H9 (cell line): ENCODE measurements around the gene BACH1. TPM values are rescaled to one million over a fixed set of nuclear protein-coding genes. Genes with fewer than 3 reads are reported as not detected.

Source experiments
- DNase-seq: peaks from one replicate; pipeline ENCODE4 v3.0.0-alpha.2; 2017
- H2AFZ ChIP-seq: one replicate; pipeline ENCODE4 v1.6.1; 2013; ENCODE audit warnings: mild to moderate bottlenecking, low read length, control low read depth, moderate library complexity
- H2AK5ac ChIP-seq: 2 replicates; pipeline ENCODE4 v1.6.1; 2013; ENCODE audit warnings: low read length, control low read depth, mixed read lengths; ENCODE audit not compliant: insufficient read length
- H2BK120ac ChIP-seq: one replicate; pipeline ENCODE4 v1.6.1; 2013; ENCODE audit warnings: low read depth, mild to moderate bottlenecking, low read length, control low read depth, inconsistent platforms; ENCODE audit not compliant: poor library complexity, severe bottlenecking
- H2BK12ac ChIP-seq: 2 replicates; pipeline ENCODE4 v1.6.1; 2013; ENCODE audit warnings: low read length, control low read depth, mixed read lengths, low read depth; ENCODE audit not compliant: insufficient read length
- H2BK15ac ChIP-seq: 2 replicates; pipeline ENCODE4 v1.6.1; 2013; ENCODE audit warnings: low read depth, low read length, control low read depth
- H2BK20ac ChIP-seq: one replicate; pipeline ENCODE4 v1.6.1; 2013; ENCODE audit warnings: low read depth, mild to moderate bottlenecking, low read length, control low read depth, inconsistent platforms; ENCODE audit not compliant: poor library complexity, severe bottlenecking
- H2BK5ac ChIP-seq: 2 replicates; pipeline ENCODE4 v1.6.1; 2013; ENCODE audit warnings: low read length, control low read depth, mixed read lengths; ENCODE audit not compliant: insufficient read length
- H3K14ac ChIP-seq: 2 replicates; pipeline ENCODE4 v1.6.1; 2013; ENCODE audit warnings: low read length, control low read depth; ENCODE audit not compliant: insufficient read depth
- H3K18ac ChIP-seq: 2 replicates; pipeline ENCODE4 v1.6.1; 2013; ENCODE audit warnings: low read depth, mild to moderate bottlenecking, mixed read lengths, low read length, control low read depth; ENCODE audit not compliant: insufficient read length
- H3K23ac ChIP-seq: 2 replicates; pipeline ENCODE4 v1.6.1; 2013; ENCODE audit warnings: low read length, control low read depth, mixed read lengths, low read depth; ENCODE audit not compliant: insufficient read length
- H3K23me2 ChIP-seq: 2 replicates; pipeline ENCODE4 v1.6.1; 2013; ENCODE audit warnings: low read depth, mild to moderate bottlenecking, mixed read lengths, low read length, control low read depth; ENCODE audit not compliant: insufficient read length, poor library complexity, severe bottlenecking
- H3K27ac ChIP-seq: 2 replicates; pipeline ENCODE4 v1.5.1; 2013; ENCODE audit warnings: low read length, control low read depth, mixed read lengths, low read depth; ENCODE audit not compliant: insufficient read length
- H3K27me3 ChIP-seq: 2 replicates; pipeline ENCODE4 v1.6.1; 2013; ENCODE audit warnings: low read length, control low read depth, inconsistent platforms; ENCODE audit not compliant: insufficient read depth
- H3K4ac ChIP-seq: 2 replicates; pipeline ENCODE4 v1.6.1; 2013; ENCODE audit warnings: low read depth, mild to moderate bottlenecking, control low read depth, inconsistent platforms, low read length, moderate library complexity
- H3K4me1 ChIP-seq: 2 replicates; pipeline ENCODE4 v1.6.1; 2013; ENCODE audit warnings: low read length, control low read depth, inconsistent platforms; ENCODE audit not compliant: insufficient read depth
- H3K4me2 ChIP-seq: 2 replicates; pipeline ENCODE4 v1.6.1; 2013; ENCODE audit warnings: low read length, control low read depth, mixed read lengths; ENCODE audit not compliant: insufficient read length, insufficient read depth
- H3K56ac ChIP-seq: 2 replicates; pipeline ENCODE4 v1.6.1; 2013; ENCODE audit warnings: low read depth, mild to moderate bottlenecking, mixed read lengths, low read length, control low read depth; ENCODE audit not compliant: insufficient read length
- H3K79me1 ChIP-seq: 2 replicates; pipeline ENCODE4 v1.6.1; 2013; ENCODE audit warnings: low read depth, mild to moderate bottlenecking, moderate library complexity, low read length, control low read depth, inconsistent platforms; ENCODE audit not compliant: insufficient read depth, poor library complexity, severe bottlenecking
- H3K79me2 ChIP-seq: 2 replicates; pipeline ENCODE4 v1.6.1; 2013; ENCODE audit warnings: low read length, control low read depth, inconsistent platforms; ENCODE audit not compliant: insufficient read depth
- H3K9ac ChIP-seq: 2 replicates; pipeline ENCODE4 v1.6.1; 2013; ENCODE audit warnings: low read length, control low read depth, mixed read lengths; ENCODE audit not compliant: insufficient read length; ENCODE audit errors: extremely low read depth
- H3K9me3 ChIP-seq: one replicate; pipeline ENCODE4 v1.6.1; 2013; ENCODE audit warnings: low read depth, low read length, inconsistent platforms; ENCODE audit not compliant: control insufficient read depth
- H3T11ph ChIP-seq: one replicate; pipeline ENCODE4 v1.6.1; 2013; ENCODE audit warnings: mild to moderate bottlenecking, low read length, control low read depth, inconsistent platforms
- H4K20me1 ChIP-seq: one replicate; pipeline ENCODE4 v1.6.1; 2013; ENCODE audit not compliant: control insufficient read depth, insufficient read length, insufficient read depth
- H4K5ac ChIP-seq: 2 replicates; pipeline ENCODE4 v1.6.1; 2013; ENCODE audit warnings: low read depth, mild to moderate bottlenecking, mixed read lengths, low read length, control low read depth; ENCODE audit not compliant: insufficient read length
- H4K8ac ChIP-seq: replicated peaks from 2 replicates; pipeline ENCODE4 v1.6.1; 2013; ENCODE audit warnings: low read length, control low read depth, mixed read lengths, low read depth; ENCODE audit not compliant: insufficient read length
- H4K91ac ChIP-seq: 2 replicates; pipeline ENCODE4 v1.6.1; 2013; ENCODE audit warnings: low read depth, mild to moderate bottlenecking, moderate library complexity, mixed read lengths, low read length, control low read depth; ENCODE audit not compliant: insufficient read length
- H3K27ac Mint-ChIP-seq, 3 experiments: 2 replicates in 2 of 3; 3 replicates in 1 of 3; pipeline ENCODE4 v1.8.0; 2020 to 2021; ENCODE audit warnings: mixed read lengths in 3 of 3, mild to moderate bottlenecking in 1 of 3, moderate library complexity in 1 of 3
- H3K27me3 Mint-ChIP-seq: 2 replicates; pipeline ENCODE4 v1.8.0; 2021; ENCODE audit warnings: low read depth, mild to moderate bottlenecking, moderate library complexity, mixed read lengths
- H3K36me3 Mint-ChIP-seq, 3 experiments: 2 replicates in 2 of 3; 3 replicates in 1 of 3; pipeline ENCODE4 v1.8.0; 2020 to 2021; ENCODE audit warnings: low read depth in 3 of 3, mixed read lengths in 3 of 3; ENCODE audit not compliant: insufficient read depth in 1 of 3
- H3K4me1 Mint-ChIP-seq, 2 experiments: 2 replicates each; pipeline ENCODE4 v1.8.0; 2020; ENCODE audit warnings: mixed read lengths in 2 of 2
- H3K4me3 Mint-ChIP-seq, 2 experiments: 2 replicates in 1 of 2; 3 replicates in 1 of 2; pipeline ENCODE4 v1.8.0; 2020 to 2021; ENCODE audit warnings: mild to moderate bottlenecking in 2 of 2, mixed read lengths in 2 of 2, moderate library complexity in 1 of 2
- H3K9me3 Mint-ChIP-seq, 2 experiments: 2 replicates in 1 of 2; 3 replicates in 1 of 2; pipeline ENCODE4 v1.8.0; 2020; ENCODE audit warnings: mild to moderate bottlenecking in 2 of 2, mixed read lengths in 2 of 2, moderate library complexity in 1 of 2
- WGBS: extraction: QIAGEN DNeasy Blood & Tissue Kit; methylation state at CpG from one replicate; pipeline ENCODE4 v1.1.7; 2013; ENCODE audit warnings: missing lambda C conversion rate, low lambda C conversion rate, mixed read lengths; ENCODE audit not compliant: insufficient read length; ENCODE audit errors: extremely low coverage; 5-methylcytosine and 5-hydroxymethylcytosine counted together
- total RNA-seq: library from RNA; stranded (reverse); gene quantifications from 2 replicates; pipeline ENCODE4 v1.2.1, GENCODE V29; 2021
- TF ChIP-seq, protein P1 (sequence below): fragments of 200-600 bp; sonication (generic); conservative IDR thresholded peaks from 3 replicates; pipeline ENCODE4 v1.8.0; 2021; ENCODE audit warnings: antibody characterized with exemption, mild to moderate bottlenecking

BACH1 gene
- total RNA-seq, 1 experiment from 2014 or later = 42.4 TPM

DNA sequence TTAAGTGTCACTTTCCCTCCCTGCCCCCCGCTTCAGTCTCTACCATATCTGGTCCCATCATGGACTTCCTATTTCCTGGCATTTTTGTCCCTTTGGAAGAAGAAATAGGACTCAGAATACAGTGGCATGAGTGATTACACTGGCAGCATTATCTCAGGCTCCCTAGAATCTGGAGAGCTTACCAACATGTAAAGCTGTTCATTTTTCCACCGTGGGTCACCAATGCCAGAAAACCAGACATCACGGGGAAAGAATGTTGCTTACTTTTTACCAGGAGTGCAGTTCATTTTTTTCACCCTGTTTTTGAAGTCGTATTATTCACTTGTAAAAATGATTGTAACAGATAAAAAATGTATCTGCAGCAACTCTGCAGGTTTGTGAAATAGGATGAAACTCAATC lies 44.8 kb downstream of the BACH1 start:
- H2BK5ac ChIP-seq = no peak overlapping the region
- H3T11ph ChIP-seq = no peak overlapping the region
- H3K9me3 ChIP-seq = no peaks in the 10 kb centered on the region
- peaks cover 2% of the 10 kb centered on the region for H3K79me1 ChIP-seq
- no peak overlapping the region for H3K4me2 ChIP-seq
- H4K8ac ChIP-seq = no peak overlapping the region
- no peak overlapping the region for H3K18ac ChIP-seq
- no peak overlapping the region for H4K91ac ChIP-seq
- no peaks in the 10 kb centered on the region for H3K27me3 ChIP-seq
- no peak overlapping the region for H3K27ac ChIP-seq
- Mint-ChIP-seq H3K27me3 (no peaks in the 10 kb centered on the region), H3K27ac (no peak overlapping the region), H3K4me3 (no peak overlapping the region), H3K4me1 (peaks cover 4 to 5% of the 10 kb centered on the region in 2 experiments; a peak in 3 of 4 replicates), H3K36me3 (peaks cover 0 to 16% (median 0%) of the 10 kb centered on the region in 3 experiments; a peak in 3 of 7 replicates), H3K9me3 (no peaks in the 10 kb centered on the region)
- H2AFZ ChIP-seq = no peak overlapping the region
- H3K14ac ChIP-seq = no peak overlapping the region
- WGBS = no CpG with 5 or more reads among the region's 4 CpGs
- TF ChIP-seq, protein P1, sequence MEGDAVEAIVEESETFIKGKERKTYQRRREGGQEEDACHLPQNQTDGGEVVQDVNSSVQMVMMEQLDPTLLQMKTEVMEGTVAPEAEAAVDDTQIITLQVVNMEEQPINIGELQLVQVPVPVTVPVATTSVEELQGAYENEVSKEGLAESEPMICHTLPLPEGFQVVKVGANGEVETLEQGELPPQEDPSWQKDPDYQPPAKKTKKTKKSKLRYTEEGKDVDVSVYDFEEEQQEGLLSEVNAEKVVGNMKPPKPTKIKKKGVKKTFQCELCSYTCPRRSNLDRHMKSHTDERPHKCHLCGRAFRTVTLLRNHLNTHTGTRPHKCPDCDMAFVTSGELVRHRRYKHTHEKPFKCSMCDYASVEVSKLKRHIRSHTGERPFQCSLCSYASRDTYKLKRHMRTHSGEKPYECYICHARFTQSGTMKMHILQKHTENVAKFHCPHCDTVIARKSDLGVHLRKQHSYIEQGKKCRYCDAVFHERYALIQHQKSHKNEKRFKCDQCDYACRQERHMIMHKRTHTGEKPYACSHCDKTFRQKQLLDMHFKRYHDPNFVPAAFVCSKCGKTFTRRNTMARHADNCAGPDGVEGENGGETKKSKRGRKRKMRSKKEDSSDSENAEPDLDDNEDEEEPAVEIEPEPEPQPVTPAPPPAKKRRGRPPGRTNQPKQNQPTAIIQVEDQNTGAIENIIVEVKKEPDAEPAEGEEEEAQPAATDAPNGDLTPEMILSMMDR = no peak
- H4K20me1 ChIP-seq = no peaks in the 10 kb centered on the region
- no peak overlapping the region for H3K9ac ChIP-seq
- H3K56ac ChIP-seq = no peak overlapping the region
- H3K23ac ChIP-seq = no peak overlapping the region
- H2BK20ac ChIP-seq = no peak overlapping the region
- no peak overlapping the region for H2BK120ac ChIP-seq
- DNase-seq = no peak
- no peak overlapping the region for H4K5ac ChIP-seq
- no peak overlapping the region for H3K4ac ChIP-seq
- no peak overlapping the region for H2AK5ac ChIP-seq
- H3K79me2 ChIP-seq = no peaks in the 10 kb centered on the region
- no peak overlapping the region for H2BK15ac ChIP-seq
- no peaks in the 10 kb centered on the region for H3K4me1 ChIP-seq
- H3K23me2 ChIP-seq = no peaks in the 10 kb centered on the region
- H2BK12ac ChIP-seq = no peak overlapping the region
